HG02798 (cell line): ENCODE measurements around the gene ZAR1.
"Not testable (repeated sequence)": the region's sequence is repeated elsewhere in the genome, so short reads cannot be mapped to it uniquely, and the experiment has no call there.

Source experiments
- ATAC-seq: cut with Tn5 transposase; IDR thresholded peaks from one replicate; pipeline ENCODE4 v1.9.1; 2021; ENCODE audit warnings: mild to moderate bottlenecking; ENCODE audit not compliant: unreplicated experiment, poor library complexity

Gene ZAR1, protein sequence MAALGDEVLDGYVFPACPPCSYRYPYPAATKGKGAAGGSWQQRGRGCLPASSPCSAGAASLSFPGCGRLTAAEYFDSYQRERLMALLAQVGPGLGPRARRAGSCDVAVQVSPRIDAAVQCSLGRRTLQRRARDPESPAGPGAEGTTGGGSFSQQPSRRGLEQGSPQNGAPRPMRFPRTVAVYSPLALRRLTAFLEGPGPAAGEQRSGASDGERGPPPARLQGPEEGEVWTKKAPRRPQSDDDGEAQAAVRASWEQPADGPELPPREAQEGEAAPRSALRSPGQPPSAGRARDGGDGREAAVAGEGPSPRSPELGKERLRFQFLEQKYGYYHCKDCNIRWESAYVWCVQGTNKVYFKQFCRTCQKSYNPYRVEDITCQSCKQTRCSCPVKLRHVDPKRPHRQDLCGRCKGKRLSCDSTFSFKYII

DNA sequence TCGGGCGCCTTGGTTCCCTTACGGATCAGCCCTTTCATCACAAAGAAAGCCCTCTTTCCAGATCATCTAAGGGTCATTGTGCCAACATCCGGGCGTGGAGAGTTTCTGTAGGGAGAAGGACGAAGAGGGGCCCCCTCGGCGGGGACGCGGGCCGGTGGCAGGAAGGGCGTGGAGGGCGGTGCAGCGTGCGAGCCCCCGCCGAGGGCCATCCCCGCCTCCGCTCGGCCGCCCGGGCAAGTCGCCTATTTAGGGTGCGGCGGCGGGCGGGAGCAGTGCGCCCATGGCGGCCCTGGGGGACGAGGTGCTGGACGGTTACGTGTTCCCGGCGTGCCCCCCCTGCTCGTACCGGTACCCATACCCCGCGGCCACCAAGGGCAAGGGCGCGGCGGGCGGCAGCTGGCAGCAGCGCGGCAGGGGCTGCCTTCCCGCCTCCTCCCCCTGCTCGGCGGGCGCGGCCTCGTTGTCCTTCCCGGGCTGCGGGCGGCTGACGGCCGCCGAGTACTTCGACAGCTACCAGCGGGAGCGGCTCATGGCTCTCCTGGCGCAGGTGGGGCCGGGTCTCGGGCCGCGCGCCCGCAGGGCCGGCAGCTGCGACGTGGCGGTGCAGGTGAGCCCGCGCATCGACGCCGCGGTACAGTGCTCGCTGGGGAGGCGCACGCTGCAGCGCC lies at the start of gene ZAR1:
Gene ZAR1 (plus strand): TSS at position 241 of the 668 bp plus-strand sequence. CDS start 40 bp downstream, at position 281.
- no peak for ATAC-seq

DNA sequence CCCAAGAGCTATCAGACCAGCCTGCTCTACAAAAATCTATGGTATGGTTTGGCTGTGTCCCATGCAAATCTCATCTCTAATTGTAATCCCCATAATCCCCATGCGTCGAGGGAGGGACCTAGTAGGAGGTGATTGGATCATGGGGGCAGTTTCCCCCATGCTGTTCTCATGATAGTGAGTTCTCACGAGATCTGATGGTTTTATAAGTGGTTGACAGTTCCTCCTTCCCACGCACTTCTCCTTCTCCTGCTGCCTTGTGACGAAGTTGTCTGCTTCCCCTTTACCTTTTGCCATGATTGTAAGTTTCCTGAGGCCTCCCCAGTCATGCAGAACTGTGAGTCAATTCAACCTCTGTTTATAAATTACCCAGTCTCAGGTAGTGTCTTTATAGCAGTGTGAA lies 49.1 kb upstream of the ZAR1 start:
- ATAC-seq, result not testable (repeated sequence)

DNA sequence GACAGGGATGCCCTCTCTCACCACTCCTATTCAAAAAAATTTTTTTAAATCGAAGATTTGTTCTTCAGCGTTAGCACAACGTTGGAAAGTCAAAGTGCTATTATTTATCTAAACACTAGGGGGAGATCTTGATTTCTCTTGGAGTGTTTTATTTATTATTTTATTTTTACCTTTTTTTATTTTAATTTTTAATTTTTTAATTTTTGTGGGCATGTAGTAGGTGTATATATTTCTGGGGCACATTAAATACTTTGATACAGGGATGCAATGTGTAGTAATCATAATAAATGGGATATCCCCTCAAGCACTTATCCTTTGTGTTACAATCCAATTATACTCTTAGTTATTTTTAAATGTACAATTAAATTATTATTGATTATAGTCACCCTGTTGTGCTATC lies 44.3 kb upstream of the ZAR1 start:
- ATAC-seq, result no peak

DNA sequence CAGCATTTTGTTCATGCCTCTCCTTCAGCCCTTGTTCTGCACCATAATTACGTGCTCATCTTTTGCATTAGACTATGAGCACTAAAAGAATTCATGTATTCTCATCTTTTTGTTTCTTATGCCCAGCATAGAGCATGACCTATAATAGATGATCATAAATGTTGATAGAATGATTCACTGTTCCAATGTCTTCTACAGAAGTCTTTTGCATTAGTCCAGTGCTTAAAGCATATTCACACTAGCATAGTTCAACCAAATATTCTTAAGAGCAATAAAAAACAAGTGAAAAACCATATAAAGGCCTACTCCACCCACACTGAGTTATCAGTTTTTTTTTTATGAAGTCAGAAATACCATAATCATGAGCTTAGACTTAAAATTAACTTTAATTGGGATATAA lies 43.4 kb upstream of the ZAR1 start:
- no peak for ATAC-seq

DNA sequence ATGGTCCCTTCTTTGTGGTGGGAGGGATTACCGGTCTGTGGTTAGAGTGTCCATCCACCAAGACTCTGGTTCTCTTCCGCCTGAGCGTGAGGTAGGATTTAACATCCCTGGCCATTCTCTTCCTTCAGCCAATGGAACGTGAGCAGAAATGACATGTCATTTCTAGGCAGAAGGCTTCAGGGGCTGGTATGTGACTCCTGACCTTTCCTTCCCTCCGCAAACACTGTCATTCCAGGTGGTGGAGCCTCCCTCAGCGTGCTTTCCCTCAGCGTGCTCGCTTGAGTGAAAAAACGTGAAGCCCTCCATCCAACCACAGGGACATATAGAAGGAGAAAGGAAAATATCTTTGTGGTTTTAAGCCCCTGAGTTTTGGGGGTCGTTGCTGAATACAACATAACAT lies 40.9 kb upstream of the ZAR1 start:
- no peak for ATAC-seq

DNA sequence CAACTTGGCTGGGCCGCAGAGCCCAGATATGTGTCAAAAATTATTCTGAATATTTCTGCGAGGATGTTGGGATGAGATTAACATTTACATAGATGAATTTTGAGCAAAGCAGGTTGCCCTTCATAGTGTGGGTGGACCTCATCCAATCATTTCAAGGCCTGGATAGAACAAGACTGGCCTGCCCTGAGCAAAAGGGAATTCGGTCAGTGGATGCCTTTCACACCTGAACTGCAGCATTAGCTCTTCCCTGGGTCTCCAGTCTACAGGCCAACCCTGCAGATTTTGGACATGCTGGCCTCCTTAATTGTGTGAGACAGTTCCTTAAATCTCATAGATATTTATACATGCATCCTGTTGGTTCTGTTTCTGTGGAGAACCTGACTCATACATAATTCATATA lies 39.3 kb upstream of the ZAR1 start:
- no peak for ATAC-seq

DNA sequence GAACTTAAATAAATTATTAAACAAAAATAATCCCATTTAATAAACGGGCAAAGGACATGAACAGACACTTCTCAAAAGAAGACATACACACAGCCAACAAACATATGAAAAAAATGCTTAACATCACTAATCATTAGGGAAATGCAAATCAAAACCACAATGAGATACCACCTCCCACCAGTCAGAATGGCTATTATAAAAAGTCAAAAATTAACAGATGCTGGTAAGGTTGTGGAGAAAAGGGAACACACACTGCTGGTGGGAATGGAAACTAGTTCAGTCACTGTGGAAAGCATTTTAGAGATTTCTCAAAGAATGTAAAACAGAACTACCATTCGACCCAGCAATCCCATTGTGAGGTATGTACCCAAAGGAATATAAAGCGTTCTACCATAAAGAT lies 38.4 kb upstream of the ZAR1 start:
- ATAC-seq, result not testable (repeated sequence)

DNA sequence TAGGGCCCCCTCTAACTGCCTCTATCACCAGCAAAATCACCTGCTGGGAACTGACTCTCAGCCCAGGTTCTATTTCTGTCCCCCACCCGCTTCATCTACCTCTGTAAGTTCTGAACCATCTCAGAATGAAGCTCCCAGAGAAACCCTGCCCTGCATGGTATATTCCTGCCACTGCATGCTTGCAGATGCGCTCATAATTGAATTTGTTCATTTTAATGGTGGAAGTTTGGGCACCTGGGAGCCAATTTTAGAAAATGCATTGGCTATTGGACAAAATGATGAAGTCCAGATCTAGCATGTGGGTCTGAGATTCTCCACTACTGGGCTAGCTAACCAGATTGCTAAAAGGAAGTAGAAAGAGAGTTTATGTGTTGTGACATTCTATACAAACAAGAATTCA lies 35.5 kb upstream of the ZAR1 start:
- ATAC-seq, result no peak

DNA sequence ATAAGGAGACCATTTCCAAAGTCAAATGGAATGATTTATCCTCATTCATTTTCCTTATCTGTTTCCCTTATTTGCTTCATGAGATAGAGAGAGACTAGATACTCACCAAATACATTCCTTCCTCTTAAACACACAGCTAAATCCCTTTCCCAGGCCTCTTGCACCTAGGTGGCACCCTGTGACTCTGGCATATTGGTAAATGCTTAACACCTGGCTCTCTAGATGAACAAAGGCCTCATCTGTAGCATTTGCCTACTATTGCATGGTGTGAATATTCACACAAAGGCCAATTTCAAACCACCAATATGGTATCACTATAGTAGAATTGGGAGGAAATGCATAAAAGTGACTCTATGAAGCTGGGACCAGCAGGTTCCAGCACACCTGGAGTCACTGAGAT lies 29.1 kb upstream of the ZAR1 start:
- ATAC-seq, result no peak

DNA sequence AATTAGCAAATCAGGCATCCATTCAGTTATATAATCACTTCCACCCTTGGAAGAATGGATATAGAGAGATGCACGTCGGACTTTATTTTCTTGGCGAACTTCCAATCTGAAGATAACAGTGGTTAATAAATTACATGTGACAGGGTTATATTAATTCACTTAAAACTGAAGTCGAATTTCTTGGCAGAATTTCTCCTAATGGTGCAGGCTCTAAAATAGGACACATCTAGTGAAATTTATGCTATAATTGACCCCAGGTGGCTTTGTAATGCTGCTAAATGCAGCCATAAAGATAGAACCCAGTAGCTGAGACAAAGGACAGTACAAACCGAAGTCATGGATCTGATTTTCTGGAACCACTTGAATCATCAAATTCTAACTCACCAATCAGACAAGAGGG lies 27.7 kb upstream of the ZAR1 start:
- ATAC-seq, result no peak

DNA sequence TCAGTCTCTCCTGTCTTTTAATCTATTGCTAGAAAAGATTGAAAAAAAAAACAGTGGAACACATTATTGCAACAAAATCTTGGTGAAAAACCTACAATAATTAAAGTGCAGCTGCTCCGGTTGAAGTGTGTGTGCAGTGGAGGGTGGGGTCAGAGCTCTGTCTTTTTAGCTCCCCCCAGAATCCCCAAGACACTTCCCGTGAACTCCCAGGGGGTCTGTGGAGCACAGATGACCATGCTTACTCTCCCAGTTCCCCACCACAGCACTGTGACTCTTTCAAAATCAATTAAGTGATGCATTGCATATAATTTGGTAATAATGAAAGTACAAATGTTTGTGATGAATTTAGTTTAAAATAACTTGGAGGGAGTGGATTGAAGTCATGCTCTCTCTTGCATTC lies 22.6 kb upstream of the ZAR1 start:
- ATAC-seq, result no peak

DNA sequence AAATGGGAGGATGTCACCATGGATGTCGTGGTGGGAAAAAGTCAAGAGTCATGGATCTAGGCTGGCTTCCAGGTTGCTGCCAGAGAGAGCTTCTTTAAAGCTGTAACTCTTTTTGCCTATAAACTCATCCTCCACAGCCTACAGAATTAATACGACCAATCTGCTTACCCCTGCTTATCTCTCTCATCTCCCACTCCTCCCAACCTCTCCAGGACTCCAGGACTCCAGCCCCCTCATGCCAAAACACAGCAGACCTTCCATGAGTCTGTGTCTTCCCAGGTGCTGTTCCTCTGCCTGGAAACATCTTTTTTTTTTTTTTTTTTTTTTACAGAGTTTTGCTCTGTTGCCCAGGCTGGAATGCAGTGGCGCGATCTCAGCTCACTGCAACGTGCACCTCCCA lies 22.2 kb upstream of the ZAR1 start:
- no peak for ATAC-seq

DNA sequence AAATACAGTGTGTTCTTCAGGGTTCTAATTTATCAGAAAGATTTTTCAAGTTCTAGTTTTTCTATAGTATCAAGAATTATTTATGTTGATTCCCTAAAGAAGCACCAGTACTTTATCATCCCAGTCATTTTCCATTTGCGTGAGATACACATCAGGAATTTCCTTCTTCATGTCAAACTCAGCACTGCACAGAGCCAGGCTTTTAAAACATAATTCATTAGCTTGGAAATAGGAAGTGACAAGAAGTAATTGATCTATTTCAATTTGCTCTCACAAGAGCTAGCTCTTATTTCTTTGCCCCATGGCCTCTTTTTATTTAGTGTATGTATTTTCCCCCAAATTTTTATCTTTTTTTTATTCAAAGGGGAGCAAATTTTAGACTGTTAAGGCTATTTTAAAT lies 19.9 kb upstream of the ZAR1 start:
- no peak for ATAC-seq

DNA sequence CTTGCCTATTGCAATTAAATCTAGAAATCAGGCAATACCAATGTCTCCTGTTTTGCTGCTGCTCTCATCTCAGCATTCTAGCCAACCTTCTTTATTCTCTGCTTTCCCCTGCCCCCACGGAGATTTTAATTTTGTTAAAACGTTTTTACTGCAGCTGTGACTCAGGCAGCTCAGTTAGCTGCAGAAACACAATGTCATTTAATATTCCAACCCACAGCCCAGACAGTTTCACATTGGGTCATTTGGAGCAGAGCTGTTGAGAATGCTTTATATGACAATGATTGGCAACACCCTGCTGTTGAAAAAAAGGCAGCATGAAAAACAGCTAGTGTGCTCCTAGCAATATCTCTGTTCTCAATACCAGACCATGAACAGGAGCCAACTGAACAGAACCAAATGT lies 19.5 kb upstream of the ZAR1 start:
- no peak for ATAC-seq

DNA sequence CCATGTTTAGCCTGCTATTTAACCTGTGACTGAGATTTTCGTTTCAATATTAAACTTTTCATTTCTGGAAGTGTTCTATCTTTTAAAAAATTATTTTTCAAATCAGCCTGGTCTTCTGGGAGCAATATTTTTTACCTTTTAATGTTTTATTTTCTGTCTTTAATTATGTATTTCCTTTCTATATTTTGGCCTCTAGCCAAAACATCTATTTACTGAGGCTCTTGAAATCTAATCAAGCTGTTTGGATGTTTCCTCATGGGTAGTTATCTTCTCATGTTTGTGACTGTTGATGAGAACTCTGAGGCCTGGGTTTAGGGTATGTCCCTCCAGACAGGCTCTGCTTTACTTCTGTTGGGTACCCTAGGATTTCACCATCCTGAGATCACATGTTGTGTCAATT lies 17.3 kb upstream of the ZAR1 start:
- ATAC-seq, result no peak

DNA sequence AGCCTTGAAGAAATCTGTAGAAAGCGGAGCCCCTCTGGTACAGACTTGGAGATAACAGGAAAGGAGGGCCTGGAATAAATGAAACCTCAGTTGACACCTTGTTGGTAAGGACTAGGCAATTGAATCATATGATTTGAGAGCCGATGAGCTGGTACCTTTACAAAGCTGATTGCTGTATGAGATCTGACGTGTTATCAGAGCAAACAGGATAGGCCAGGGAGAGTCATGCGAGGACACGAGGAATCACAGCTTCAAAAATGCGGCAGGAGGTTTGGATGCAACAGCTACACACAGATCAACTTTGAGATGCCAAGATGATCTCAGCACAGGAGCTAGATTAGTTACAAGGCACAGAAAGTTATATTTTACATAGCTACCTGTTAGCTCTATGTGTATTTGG lies 14.3 kb upstream of the ZAR1 start:
- ATAC-seq, result no peak

DNA sequence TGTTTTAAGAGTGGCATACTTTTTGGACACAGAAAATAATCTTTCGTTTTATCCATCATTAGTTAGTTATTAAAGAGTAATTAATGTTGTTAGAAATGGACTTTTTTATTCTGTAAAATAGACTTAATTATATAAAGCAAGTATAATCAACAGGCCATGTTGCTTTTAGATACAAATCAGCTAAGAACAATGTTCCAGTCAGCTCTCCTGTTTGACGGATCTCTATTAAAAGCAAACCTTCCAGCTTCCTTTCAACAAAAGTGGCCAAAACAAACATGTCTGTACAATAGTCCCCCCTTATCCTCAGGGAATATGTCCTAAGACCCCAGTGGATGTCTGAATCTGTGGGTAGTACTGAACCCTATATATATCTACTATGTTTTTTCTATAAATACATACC lies 11.8 kb upstream of the ZAR1 start:
- no peak for ATAC-seq

DNA sequence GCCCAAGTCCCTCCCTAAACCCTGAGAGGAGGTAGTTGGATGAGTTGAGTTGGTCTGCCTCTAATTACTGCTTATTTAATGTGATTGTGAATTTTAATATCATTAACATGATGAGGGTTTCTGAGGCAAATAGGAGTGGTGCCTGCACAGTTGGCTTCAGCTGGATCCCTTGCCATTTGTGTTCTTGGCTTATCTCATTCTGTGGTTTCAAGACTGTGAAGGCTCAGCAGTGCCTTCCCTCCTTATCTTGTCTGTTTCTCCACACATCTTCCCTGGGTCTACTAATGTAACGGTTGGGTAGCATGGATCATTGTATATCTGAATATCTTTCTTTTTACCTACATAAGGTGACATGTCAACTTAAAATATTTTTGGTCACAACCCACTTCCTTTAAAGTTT lies 8.5 kb upstream of the ZAR1 start:
- ATAC-seq, result no peak

DNA sequence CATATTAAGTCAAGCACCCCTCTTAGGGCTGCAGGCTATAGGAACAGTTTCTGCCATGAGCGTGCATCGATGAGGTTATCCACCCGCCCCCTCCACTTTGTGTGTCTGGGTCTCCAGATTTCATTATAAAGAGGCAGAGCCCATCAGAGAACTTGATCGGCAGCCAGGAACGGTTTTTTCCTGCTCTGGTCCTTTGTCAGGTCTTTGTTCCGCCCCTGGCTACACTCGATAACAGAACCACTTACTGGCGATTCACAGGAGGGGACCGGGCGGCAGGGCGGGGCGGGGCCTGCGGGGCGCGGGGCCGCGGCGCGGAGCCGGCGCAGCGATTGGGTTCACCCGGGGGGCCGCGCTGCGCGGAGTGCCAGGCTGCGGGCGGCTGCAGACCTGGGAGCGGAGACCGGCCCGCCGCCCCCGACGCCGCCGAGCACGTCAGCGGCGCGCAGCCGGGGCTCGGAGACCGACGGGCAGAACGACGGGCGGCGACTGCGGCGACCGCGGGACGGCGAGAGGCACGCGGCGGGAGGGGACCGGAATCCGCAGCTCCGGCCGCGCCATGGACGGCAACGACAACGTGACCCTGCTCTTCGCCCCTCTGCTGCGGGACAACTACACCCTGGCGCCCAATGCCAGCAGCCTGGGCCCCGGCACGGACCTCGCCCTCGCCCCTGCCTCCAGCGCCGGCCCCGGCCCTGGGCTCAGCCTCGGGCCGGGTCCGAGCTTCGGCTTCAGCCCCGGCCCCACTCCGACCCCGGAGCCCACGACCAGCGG lies 6.9 kb upstream of the ZAR1 start, which contains the start of gene SLC10A4:
Gene SLC10A4 (plus strand): TSS at position 338 of the 771 bp plus-strand sequence. CDS start 219 bp downstream, at position 557.
- no peak for ATAC-seq

DNA sequence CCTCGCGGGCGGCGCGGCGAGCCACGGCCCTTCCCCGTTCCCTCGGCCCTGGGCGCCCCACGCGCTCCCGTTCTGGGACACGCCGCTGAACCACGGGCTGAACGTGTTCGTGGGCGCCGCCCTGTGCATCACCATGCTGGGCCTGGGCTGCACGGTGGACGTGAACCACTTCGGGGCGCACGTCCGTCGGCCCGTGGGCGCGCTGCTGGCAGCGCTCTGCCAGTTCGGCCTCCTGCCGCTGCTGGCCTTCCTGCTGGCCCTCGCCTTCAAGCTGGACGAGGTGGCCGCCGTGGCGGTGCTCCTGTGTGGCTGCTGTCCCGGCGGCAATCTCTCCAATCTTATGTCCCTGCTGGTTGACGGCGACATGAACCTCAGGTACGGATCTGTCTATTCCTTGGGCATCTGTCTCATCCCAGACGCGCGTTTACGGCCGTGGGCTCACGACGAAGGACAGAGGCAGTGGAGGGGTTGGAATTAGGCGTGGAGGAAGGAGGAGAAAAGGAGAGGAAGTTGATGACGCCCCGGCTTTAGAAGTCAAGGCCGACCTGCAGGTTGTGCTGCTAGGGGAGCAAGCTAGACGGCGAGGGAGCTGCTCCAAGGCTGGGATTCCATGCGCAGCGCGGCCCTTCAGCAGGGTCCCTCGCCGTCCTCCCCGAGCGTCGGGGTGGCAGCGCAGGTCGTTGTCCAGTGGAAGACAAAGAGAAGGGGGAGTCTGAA lies 6.1 kb upstream of the ZAR1 start:
- no peak for ATAC-seq
